ENCODE results near the gene APOBEC3H.

DNA sequence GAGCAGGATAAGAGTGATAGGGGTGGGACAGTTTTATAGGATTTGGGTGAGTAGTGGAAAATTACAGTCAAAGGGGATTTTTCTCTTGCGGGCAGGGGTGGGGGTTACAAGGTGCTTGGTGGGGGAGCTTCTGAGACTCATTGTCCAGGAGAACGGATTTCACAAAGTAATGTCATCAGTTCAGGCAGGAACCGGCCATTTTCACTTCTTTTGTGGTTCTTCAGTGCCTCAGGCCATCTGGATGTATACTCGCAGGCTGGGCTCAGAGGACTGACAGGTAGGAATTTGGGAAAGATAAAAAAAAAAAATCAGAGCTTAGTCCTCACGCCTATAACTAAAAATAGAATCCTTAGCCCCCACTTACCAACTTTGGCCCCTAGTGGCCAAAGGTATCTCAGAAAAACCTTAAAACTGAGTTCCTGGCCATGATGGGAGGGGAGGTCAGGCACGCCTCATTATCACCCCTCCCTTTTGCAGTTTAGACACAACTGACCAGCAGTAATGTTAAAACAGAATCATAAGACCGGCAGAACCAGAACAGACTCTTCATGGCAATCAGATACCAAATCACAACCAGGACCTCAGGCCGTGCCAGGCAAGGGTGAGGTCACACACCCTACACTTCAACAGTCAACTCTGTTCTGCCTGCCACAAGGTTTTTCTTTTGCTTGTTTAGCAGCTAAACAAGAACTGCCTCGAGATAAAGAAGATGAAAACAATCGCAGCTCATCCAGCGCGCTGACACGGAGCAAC lies 28.8 kb upstream of the APOBEC3H start:
- TF ChIP-seq POLR2A (IDR thresholded peaks at IDR 0.05), result no peak
- TF ChIP-seq, protein P1, sequence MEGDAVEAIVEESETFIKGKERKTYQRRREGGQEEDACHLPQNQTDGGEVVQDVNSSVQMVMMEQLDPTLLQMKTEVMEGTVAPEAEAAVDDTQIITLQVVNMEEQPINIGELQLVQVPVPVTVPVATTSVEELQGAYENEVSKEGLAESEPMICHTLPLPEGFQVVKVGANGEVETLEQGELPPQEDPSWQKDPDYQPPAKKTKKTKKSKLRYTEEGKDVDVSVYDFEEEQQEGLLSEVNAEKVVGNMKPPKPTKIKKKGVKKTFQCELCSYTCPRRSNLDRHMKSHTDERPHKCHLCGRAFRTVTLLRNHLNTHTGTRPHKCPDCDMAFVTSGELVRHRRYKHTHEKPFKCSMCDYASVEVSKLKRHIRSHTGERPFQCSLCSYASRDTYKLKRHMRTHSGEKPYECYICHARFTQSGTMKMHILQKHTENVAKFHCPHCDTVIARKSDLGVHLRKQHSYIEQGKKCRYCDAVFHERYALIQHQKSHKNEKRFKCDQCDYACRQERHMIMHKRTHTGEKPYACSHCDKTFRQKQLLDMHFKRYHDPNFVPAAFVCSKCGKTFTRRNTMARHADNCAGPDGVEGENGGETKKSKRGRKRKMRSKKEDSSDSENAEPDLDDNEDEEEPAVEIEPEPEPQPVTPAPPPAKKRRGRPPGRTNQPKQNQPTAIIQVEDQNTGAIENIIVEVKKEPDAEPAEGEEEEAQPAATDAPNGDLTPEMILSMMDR (IDR thresholded peaks at IDR 0.05), result no peak
